Adrenal gland (tissue), 5 donors: ENCODE measurements around the gene METTL26.

Experiments used
- POLR2A ChIP-seq, 2 donors: fragments of 450-650 bp; IDR thresholded peaks; one replicate each; pipeline ENCODE4 v1.6.1; 2017; ENCODE audit warnings: antibody characterized with exemption in 2 of 2, mild to moderate bottlenecking in 2 of 2, moderate library complexity in 1 of 2
- TF ChIP-seq, protein P1 (sequence below), 6 experiments: fragments of 450-650 bp in 4 of 6; fragments of 200-600 bp in 2 of 6; sonication (generic) in 1 of 6; IDR thresholded peaks; 1 replicate in 5 of 6; 2 replicates in 1 of 6; pipeline versions ENCODE4 v1.5.1 to v1.8.0; 2016 to 2021; ENCODE audit warnings: antibody characterized with exemption in 6 of 6, mild to moderate bottlenecking in 2 of 6, moderate library complexity in 1 of 6
- donor health status: DM: no; HTN: no; CAD: no.

DNA sequence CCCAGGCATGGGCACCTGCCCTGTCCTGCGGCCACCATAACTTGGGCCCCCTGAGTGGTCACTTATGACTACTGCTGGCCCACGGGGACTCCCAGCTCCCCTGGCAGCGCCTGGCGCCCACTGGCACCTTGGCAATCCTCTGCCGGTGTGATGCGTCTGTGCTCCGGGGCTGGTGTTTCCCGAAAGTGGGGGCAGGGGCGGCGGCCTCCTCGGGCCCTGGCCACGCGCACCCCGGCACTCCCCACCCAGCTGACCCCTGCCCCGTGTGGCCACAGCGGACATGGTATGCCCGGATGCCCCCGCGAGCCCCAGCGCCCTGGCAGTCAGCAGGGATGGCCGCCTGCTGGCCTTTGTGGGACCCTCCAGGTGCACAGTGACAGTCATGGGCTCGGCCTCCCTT, 21.4 kb upstream of the METTL26 start:
- TF ChIP-seq, protein P1, sequence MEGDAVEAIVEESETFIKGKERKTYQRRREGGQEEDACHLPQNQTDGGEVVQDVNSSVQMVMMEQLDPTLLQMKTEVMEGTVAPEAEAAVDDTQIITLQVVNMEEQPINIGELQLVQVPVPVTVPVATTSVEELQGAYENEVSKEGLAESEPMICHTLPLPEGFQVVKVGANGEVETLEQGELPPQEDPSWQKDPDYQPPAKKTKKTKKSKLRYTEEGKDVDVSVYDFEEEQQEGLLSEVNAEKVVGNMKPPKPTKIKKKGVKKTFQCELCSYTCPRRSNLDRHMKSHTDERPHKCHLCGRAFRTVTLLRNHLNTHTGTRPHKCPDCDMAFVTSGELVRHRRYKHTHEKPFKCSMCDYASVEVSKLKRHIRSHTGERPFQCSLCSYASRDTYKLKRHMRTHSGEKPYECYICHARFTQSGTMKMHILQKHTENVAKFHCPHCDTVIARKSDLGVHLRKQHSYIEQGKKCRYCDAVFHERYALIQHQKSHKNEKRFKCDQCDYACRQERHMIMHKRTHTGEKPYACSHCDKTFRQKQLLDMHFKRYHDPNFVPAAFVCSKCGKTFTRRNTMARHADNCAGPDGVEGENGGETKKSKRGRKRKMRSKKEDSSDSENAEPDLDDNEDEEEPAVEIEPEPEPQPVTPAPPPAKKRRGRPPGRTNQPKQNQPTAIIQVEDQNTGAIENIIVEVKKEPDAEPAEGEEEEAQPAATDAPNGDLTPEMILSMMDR (IDR thresholded peaks at IDR 0.05), result no peak
- no peak for TF ChIP-seq POLR2A (IDR thresholded peaks at IDR 0.05)
